HUES6 (cell line): ENCODE results near the gene SF3B6.

Experiments
- H3K27ac ChIP-seq: 2 replicates; pipeline ENCODE4 v1.7.0; 2013; ENCODE audit warnings: low read depth, mild to moderate bottlenecking, low read length, inconsistent platforms
- H3K27me3 ChIP-seq: 2 replicates; pipeline ENCODE4 v1.6.1; 2013; ENCODE audit warnings: low read length; ENCODE audit not compliant: control insufficient read depth, insufficient read depth
- H3K36me3 ChIP-seq: 2 replicates; pipeline ENCODE4 v1.6.1; 2013; ENCODE audit warnings: low read length; ENCODE audit not compliant: control insufficient read depth, insufficient read depth
- H3K4me1 ChIP-seq: 2 replicates; pipeline ENCODE4 v1.6.1; 2013; ENCODE audit warnings: low read length; ENCODE audit not compliant: control insufficient read depth, insufficient read depth
- H3K4me3 ChIP-seq: 2 replicates; pipeline ENCODE4 v1.5.1; 2013; ENCODE audit warnings: low read depth, low read length
- H3K9ac ChIP-seq: one replicate; pipeline ENCODE4 v1.6.1; 2013; ENCODE audit warnings: mild to moderate bottlenecking, low read length
- H3K9me3 ChIP-seq: 2 replicates; pipeline ENCODE4 v1.6.1; 2013; ENCODE audit warnings: low read depth, low read length; ENCODE audit not compliant: control insufficient read depth, insufficient read depth

Gene SF3B6

GRCh38 chr2:24017711-24018110 lies 58.4 kb downstream of the SF3B6 start:
- H3K4me1 ChIP-seq: peaks cover 29% of the 10 kb centered on the region
- H3K36me3 ChIP-seq: peaks cover 8% of the 10 kb centered on the region
- H3K27me3 ChIP-seq: no peaks in the 10 kb centered on the region

More at GRCh38 chr2:24017711-24018110, 58.4 kb downstream of the SF3B6 start:
- H3K4me3 ChIP-seq: no peak overlapping the region
- no peak overlapping the region for H3K9ac ChIP-seq
- H3K9me3 ChIP-seq: no peaks in the 10 kb centered on the region
- no peak overlapping the region for H3K27ac ChIP-seq
